DMS79 treated with DMSO at 0.1 percent for 48 hours (cell line): Measurements from ENCODE around the gene MAP4K3.
"Not testable (repeated sequence)": the region's sequence is repeated elsewhere in the genome, so short reads cannot be mapped to it uniquely, and the experiment has no call there.

ENCODE experiments used
- DNase-seq: peaks from one replicate; lab custom pipeline; 2025; lab: John Stamatoyannopoulos, UW

Gene MAP4K3

DNA sequence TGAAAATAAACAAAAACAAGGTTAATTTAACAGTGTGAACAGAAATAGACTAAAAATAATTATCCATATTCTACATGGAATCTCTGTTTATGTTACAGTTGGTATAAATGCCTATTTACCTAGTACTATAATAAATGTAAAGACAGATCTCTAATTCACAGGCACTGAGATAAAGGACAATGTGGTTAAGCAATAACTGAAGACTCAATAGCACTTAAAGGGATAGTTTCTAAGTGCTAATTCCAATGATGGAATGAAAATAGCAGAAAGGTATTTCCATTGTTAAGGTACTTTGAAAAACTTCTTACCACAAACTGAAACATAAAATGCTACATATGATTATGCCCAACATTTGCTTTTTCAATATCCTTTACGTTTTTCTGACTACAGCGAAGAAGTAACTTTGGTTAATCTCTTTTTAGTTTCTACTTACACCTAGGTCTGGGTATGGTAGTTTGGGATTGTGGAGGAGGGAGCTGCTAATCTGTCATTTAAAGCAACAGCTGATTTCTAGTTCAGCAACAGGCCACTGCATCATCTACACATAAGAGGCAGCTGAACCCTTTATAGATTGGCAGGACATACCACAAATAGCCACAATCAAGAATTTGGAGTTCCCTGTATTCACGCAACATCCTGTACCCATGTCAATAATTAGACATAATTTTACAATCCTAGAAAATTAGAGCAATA is 27.2 kb downstream of the MAP4K3 start:
- no peak for DNase-seq

DNA sequence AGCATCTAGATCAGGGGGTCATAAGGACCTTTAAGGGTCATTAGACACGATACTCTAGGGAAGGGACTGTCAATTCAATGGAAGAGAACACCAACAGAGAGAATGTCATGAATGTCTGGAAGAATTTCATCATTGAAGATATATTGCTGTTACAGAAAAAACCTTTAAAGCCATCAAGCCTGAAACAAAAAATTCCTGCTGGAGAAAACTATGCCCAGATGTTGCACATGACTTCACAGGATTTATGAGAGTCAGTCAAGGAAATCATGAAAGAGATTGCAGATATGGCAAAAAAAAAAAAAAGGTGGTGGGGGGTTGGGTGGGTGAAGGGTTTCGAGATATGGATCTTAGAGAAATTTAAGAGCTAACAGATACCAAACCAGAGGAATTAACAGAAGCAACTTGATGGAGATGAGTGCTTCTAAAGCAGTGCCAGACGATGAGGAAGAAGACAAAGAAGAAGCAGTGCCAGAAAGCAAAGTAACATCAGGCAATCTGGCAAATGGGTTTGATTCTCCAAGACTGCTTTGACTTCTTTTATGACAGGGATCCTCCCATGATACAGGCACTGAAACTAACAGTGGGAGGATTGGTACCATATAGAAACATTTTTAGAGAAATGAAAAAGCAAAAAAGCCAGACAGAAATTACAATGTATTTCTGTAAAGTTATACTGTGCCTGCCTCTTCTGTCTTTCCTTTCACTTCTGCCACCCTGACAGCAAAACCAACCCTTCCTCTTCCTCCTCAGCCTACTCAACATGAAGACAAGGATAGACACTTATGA is 28.5 kb downstream of the MAP4K3 start:
- DNase-seq, result no peak

DNA sequence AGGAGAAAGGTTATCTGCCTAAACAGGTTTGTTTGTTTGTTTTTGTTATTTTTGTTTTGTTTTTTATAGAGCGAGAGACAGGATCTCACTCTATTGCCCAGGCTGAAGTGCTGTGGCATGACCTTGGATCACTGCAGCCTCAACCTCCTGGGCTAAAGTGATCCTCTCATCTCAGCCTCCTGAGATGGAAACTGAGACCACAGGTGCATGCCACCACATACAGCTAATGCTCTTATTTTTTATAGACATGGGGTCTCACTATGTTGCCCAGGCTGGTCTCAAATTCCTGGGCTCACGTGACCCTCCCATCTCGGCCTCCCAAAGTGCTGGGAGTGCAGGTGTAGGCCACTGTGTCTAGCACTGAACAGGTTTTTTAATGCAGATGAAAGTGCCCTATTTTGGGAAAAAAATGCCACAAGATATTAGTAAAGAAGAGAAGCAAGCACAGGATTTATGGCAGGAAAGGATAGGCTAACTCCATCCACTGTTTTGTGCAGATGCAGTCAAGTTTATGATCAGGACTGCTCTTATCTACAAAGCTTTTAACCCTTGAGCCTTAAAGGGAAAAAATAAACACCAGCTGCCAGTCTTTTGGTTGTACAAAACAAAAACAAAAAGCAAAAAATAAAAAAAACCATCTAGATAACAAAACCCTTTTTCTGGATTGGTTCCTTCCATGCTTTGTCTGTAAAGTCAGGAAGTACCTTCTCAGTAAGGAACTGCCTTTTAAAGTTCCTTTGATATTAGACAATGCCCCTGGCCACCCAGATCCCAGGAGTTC is 29.4 kb downstream of the MAP4K3 start:
- DNase-seq, result no peak

DNA sequence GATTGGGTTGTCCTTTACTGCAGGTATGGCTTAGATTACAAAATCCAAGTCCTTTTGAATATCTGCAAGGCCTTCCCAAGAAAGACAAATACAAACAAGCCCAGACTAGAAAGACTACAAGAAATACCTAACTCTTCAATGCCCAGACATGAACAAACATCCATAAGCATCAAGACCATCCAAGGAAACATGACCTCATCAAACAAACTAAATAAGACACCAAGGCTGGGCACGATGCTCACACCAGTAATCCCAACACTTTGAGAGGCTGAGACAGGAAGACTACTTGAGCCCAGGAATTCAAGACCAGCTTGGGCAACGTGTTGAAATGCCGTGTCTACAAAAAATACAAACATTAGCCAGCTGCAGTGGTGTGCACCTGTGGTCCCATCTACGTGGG is 31.7 kb downstream of the MAP4K3 start:
- no peak for DNase-seq

DNA sequence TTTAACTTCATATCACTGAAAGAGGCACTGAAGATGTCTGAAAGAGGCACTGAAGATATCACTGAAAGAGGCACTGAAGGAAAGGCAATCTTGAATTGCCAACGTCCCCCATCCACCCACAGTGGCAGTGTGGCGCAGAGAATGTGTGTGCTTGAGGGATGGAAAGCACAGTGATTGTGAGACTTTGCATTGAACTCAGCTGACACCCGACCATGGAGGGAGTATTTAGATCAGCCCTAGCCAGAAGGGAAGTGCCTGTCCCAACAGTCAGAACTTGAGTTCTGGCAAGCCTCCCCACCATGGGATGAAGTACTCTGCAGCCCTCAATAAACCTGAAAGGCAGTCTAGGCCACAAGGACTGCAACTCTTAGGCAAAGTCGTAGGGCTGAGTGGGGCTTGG is 33.8 kb downstream of the MAP4K3 start:
- no peak for DNase-seq

DNA sequence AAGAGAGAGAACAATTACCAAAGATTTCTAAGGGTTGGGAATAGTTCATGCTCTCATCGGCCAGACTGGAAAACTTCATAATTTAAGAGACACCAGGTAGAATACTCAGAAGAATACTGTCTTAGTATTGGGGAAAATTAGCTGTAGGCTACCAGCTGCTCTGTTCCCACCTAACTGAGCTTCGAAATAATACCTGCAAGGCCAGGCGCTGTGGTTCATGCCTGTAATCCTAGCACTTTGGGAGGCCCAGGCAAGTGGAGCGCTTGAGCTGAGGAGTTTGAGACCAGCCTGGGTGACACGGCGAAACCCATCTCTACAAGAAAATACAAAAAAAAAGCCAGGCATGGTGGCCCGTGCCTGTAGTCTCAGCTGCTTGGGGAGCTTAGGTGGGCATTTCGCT is 35.8 kb downstream of the MAP4K3 start:
- no peak for DNase-seq

DNA sequence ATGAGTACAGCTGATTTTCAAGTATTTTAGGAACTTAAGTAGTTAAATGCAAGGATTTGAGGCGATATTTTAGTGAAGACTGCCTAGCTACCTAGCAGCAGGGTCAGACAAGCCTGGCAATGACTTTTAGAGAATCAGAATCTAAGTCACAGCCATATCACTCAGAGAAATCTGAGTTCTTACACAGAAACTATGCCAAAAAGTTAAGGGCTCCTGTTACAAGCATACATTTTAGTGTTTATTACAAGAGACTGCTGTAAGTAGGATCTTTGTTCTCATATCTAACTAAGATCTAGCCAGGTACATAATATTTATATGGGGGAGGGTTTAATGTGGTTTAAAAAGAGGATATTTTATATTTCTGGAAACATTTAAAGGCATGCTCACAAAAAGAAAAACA is 37.5 kb downstream of the MAP4K3 start:
- no peak for DNase-seq

DNA sequence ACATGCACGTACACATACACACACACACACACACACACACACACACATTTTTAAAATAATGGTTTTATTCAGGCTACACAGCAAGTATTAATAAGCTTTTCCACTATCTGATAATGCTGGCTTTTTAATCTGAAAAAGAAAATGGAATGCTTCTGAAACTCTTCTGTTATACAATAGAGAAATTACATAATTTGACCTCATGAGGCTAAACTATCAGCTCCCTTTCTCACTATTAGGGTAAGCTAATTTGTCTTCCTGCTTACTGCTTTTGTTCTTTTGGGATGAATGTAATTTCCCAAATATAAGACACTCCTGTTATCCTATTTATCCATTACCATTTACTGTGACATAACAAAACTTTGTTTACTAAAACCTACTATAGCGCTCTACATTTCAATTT is 41.8 kb downstream of the MAP4K3 start:
- DNase-seq, result no peak

DNA sequence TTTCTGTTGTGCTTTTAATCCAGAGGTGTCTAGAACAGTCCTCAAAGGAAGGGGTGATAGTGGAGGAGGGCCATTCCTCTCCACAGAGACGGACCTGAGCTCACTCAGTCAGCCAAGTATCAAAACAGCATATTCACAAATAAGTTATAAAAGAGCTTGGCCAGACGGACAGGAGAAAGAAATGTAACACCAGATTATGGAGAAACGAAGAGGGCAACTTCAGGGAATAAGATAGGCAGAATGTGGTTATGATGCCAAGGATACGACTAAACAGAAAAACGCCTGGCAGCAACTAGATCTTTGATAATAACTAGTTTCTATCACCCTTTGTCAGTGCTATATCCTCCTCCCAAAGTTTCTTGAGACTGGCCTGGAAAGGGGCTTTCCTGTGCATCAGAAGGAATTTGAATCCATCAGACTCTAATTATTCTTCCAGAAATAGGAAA is 42.5 kb downstream of the MAP4K3 start:
- no peak for DNase-seq

DNA sequence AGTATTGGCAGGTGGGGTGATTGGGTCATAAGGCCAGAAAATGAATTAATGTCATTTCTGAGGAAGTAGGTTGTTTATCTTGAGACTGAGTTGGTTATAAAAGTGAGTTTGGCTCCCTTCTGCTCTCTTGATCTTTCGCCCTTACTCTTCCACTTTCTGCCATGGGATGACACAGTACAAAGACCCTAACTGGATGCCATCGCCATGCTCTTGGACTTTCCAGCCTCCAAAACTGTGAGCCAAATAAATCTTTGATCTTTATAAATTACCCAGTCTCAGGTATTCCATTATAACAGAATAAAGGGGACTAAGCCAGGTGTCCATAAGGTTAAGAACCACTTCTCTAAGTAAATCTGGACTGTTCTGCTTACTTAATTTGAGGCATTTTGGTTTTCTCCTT is 44.4 kb downstream of the MAP4K3 start:
- no peak for DNase-seq

DNA sequence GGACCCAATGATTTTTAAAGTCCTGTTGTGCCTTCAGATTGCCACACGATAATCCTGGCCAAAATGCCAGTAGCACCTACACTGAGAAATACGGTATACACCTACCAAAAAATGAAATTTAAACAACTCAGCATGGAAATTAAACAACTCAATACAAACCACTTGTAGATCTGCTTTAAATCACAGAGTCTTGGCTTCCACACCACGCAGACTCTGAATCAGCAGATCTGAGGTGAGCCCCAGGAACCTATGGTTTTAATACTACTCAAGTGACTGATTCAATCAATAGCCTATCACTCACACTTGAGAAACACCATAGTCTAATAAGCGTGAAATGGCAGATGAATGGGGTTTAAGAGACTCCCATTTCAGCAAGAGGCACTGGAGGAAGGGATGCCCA is 46.9 kb downstream of the MAP4K3 start:
- DNase-seq, result no peak

DNA sequence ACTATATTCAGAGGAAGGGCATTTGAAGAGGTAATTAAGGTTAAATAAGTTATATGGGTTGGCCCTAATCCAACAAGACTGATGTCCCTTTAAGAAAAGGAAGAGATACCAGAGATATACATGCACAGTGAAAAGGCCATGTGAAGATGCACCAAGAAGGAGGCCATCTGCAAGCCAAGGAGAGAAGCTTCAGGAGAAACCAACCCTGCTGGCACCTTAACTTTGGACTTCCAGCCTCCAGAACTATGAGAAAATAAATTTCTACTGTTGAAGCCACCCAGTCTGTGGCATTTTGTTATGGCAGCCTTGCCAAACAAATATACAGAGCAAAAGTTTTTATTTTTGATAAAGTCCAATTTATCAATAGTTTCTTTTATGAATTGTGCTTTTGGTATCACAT is 51.0 kb downstream of the MAP4K3 start:
- DNase-seq, result no peak

DNA sequence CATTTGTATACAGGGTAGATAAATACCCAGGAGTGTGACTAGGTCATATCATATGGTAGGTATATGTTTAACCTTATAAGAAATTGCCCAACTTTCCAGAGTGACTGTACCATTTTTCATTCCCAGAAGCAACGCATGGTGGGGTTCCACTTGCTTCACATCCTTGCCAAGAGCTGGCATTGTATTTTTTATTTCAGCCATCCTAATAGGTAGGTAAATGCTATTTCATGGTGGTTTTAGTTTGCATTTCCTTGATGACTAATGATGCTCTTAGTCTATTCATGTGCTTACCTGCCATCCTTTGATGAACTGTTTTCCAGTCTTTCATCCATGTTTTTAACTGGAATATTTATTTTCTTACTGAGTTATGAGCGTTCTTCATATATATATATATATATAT is 51.9 kb downstream of the MAP4K3 start:
- DNase-seq, result no peak

DNA sequence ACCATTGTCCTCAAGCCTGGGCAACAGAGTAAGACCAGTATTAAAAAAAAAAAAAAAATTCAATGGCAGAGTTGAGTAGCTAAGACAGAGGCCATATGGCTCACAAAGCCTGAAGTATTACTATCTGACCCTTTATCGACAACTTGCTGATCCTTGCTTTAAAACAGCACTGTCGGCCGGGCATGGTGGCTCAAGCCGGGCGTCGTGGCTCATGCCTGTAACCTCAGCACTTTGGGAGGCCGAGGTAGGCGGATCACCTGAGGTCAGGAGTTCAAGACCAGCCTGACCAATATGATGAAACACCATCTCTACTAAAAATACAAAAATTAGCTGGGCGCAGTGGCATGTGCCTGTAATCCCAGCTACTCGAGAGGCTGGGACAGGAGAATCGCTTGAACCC is 53.0 kb downstream of the MAP4K3 start:
- not testable (repeated sequence) for DNase-seq

DNA sequence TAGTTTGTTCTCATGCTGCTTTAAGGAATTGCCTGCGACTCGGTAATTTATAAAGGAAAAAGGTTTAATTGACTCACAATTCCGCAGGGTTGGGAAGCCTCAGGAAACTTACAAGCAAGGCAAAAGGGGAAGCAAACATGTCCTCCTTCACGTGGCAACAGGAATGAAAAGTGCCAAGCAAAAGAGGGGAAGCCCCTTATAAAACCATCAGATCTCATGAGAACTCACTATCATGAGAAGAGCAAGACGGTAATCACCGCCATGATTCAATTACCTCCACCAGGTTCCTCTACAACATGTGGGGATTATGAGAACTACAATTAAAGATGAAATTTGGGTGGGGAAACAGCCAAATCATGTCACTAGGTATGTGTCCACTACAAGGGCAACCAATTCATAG is 53.9 kb downstream of the MAP4K3 start:
- DNase-seq, result no peak

DNA sequence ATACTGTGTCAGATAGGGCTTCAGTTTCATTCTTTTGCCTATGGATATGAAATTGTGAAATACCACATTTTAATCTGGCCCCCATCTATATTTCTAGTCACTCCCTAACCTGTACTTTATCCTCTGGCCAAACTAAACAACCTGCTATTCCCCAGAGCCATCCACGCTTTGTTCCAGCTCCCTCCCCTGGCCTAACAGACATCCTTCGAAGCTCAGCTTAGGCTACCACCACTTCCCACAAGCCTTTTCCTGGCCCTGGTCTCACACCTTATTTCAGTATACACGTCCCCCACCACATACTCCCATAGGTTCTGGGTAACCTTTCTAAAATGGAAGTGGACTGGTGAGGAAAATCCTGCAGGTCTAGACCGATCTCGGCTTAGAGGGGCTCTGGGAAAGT is 55.4 kb downstream of the MAP4K3 start:
- DNase-seq, result no peak

DNA sequence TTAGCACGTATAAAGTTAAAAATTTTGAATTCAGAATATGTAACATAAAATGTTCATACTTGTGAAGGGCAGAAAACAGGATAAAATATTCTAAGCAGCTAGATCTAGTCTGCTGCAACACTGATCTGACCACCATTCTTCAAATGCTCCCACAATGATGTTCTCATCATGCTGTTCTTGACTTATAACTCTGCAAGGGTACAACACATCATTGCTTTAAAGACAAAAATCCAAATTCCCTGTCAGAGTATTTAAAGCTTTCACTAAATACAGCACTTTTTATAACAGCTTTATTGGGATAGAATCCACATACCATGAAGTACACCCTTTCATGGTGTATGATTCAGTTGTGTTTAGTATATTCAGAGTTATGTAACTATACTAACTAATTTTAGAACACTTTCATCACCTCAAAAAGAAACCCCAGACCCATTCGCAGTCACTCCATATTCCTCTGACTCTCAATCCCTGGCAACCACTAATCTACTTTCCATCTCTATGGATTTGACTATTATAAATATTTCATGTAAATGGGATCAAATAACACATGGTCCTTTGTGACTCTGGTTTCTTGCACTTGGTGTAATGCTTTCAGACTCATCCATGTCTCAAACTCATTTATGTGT is 56.4 kb downstream of the MAP4K3 start:
- no peak for DNase-seq

DNA sequence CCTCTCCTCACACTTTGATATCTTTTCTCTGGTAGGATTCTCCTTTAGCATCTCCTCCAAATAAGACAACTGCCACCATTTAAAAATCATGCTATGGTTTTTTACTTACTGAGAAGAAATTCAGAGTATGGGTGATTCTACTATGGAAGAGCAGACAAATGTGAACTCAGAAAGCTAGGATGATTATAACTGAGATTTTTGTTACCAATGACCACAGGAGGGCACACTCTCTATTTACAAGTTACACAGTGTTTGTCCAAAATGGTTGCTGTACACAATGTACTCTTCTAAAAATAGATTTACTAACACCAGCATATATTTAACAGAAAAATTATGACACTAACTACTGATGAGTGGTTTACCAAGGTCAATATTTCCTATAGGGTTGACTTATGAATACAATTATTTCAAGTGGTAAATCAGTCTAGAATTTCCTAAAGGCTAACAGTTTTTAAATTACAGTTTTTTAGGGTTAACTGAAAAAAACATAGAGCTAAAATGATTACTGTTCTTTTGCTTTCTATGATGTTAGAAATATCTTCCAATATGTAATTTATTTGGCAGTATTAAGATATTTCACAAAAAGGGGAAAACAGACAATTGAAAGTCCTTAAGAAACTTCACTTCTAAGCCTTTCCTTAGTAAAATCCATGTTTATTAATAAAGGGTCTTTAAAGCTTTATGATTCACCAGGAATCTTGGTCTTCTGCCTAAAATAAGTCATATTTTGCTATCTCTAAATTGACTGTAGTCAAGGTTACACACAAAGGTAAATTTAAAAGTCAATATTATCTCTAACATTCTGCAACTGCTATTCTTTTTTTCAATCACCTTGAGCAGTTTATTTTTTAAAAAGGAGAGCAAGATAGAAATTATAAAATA is 57.2 kb downstream of the MAP4K3 start:
- peak; percentile 22 for DNase-seq

DNA sequence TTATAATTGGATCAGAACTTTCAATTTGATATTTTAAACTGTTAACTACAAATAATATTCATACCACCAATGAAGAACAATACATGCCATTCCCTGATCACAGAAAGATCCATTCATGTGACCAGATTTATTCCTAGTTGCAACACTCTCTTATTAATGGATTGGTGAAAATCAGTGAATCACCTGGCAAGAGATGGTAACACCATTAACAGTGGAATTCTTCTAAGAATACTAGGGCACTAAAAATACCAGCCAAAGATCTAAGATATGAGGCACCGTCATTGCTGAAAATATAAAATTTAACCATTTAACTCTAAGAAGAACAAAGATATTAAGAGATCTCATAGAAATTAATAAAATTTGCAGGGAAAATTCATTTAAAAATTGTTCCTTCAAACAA is 58.1 kb downstream of the MAP4K3 start:
- DNase-seq, result no peak

DNA sequence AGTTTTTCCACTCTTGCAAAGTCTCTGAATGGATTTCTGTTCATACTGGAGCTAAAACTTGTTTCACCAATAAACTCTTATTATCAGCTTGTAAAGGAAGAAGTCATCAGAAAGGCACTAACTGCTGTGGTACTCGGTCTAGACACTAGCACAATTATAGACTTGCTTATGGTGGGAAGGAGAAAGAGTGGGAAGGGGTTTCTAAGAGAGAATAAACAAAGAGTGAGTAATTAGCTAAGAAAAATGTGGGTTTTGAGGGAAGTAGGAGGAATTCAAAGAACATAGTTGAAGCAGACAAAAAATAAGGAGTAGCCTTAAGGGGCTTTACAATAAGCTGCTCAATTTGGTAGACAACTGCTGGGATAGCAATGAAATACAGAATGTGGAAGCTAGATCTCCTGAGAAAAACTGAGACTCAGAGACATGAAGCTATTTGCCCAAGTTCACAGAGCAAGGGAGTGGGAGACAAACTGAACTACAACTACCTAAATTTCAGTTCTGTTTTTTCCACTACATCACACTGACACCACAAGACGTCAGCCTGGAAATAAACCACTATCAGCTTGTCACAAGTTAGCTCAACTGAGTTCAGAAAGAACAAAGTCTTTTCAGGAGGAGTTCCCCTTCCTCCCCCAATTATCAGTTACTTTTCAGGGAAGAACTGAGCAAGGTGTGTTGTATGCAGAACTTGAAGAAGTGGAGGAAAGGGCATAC is 59.7 kb downstream of the MAP4K3 start:
- no peak for DNase-seq

DNA sequence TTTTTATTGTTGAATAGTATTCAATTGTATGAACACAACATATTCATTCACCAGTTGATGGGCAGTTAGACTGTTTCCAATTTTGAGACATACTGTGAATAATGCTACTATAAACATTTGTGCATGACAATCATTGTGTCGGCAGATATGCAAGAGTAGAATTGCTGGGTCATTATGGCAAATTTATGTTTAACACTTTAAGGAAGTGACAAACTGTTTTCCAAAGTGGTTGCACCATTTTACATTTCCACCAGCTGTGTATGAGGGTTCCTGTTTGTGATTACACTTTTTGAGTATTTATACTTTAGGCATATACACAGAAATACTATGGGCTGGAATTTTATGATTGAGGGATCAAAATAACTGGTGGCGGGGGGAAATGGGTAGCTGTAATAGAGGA is 61.2 kb downstream of the MAP4K3 start:
- no peak for DNase-seq
